ENCODE data around the gene PAGE1.

Gene PAGE1

GRCh38 chrX:49673394-49673793 lies 22.4 kb downstream of the PAGE1 start:
- no peak for DNase-seq (ENCODE audit: low read depth)
- no peak overlapping the region for H3K4me3 ChIP-seq (ENCODE audit: low read depth, low read length)
- TF ChIP-seq CTCF (conservative IDR thresholded peaks at IDR 0.05; ENCODE audit: low read depth, low read length), result no peak

GRCh38 chrX:49664824-49665223 lies 31.0 kb downstream of the PAGE1 start:
- TF ChIP-seq CTCF (conservative IDR thresholded peaks at IDR 0.05; ENCODE audit: low read depth, low read length), result no peak
- no peak overlapping the region for H3K4me3 ChIP-seq (ENCODE audit: low read depth, low read length)
- no peak for DNase-seq (ENCODE audit: low read depth)

GRCh38 chrX:49661881-49662280 lies 33.9 kb downstream of the PAGE1 start:
- no peak for TF ChIP-seq CTCF (conservative IDR thresholded peaks at IDR 0.05; ENCODE audit: low read depth, low read length)
- DNase-seq (ENCODE audit: low read depth), result no peak

GRCh38 chrX:49659771-49660170 lies 36.0 kb downstream of the PAGE1 start:
- no peak for DNase-seq (ENCODE audit: low read depth)
- no peak for TF ChIP-seq CTCF (conservative IDR thresholded peaks at IDR 0.05; ENCODE audit: low read depth, low read length)

More at GRCh38 chrX:49661881-49662280, 33.9 kb downstream of the PAGE1 start:
- no peak overlapping the region for H3K4me3 ChIP-seq (ENCODE audit: low read depth, low read length)

GRCh38 chrX:49656533-49656932 lies 39.3 kb downstream of the PAGE1 start:
- no peak overlapping the region for H3K4me3 ChIP-seq (ENCODE audit: low read depth, low read length)
- no peak for TF ChIP-seq CTCF (conservative IDR thresholded peaks at IDR 0.05; ENCODE audit: low read depth, low read length)
- DNase-seq (ENCODE audit: low read depth), result no peak

More at GRCh38 chrX:49659771-49660170, 36.0 kb downstream of the PAGE1 start:
- H3K4me3 ChIP-seq (ENCODE audit: low read depth, low read length), result no peak overlapping the region

GRCh38 chrX:49644991-49645637 lies 50.7 kb downstream of the PAGE1 start:
- no peak for TF ChIP-seq CTCF (conservative IDR thresholded peaks at IDR 0.05; ENCODE audit: low read depth, low read length)
- H3K4me3 ChIP-seq (ENCODE audit: low read depth, low read length), result no peak overlapping the region
- no peak for DNase-seq (ENCODE audit: low read depth)
